Glomerular visceral epithelial cell (primary cell): Measurements from ENCODE around the gene GRAP.
"Not testable (repeated sequence)": the region's sequence is repeated elsewhere in the genome, so short reads cannot be mapped to it uniquely, and the experiment has no call there.

Experiments
- DNase-seq: peaks from one replicate; pipeline ENCODE4 v3.0.0-alpha.2; 2016; ENCODE audit errors: extremely low spot score

Gene GRAP

GRCh38 chr17:19042369-19042768 lies 4.4 kb downstream of the GRAP start:
- DNase-seq: not testable (repeated sequence)

- not testable (repeated sequence) for DNase-seq
Observed at GRCh38 chr17:19041871-19042270, 4.9 kb downstream of the GRAP start.

GRCh38 chr17:19040350-19040749 lies 6.4 kb downstream of the GRAP start:
- DNase-seq: not testable (repeated sequence)

GRCh38 chr17:19038730-19039129 lies 8.0 kb downstream of the GRAP start:
- DNase-seq: not testable (repeated sequence)

- not testable (repeated sequence) for DNase-seq
Observed at GRCh38 chr17:19038007-19038406, 8.8 kb downstream of the GRAP start.

- not testable (repeated sequence) for DNase-seq
Observed at GRCh38 chr17:19037547-19037946, 9.2 kb downstream of the GRAP start.

GRCh38 chr17:19036186-19036585 lies 10.6 kb downstream of the GRAP start:
- DNase-seq: not testable (repeated sequence)

- DNase-seq: not testable (repeated sequence)
Observed at GRCh38 chr17:19032377-19032988, 14.3 kb downstream of the GRAP start.

- not testable (repeated sequence) for DNase-seq
Observed at GRCh38 chr17:19031729-19032128, 15.0 kb downstream of the GRAP start.

GRCh38 chr17:19030771-19031449 lies 15.8 kb downstream of the GRAP start:
- DNase-seq: not testable (repeated sequence)

GRCh38 chr17:19029740-19030139 lies 17.0 kb downstream of the GRAP start:
- not testable (repeated sequence) for DNase-seq

- not testable (repeated sequence) for DNase-seq
Observed at GRCh38 chr17:19028671-19029070, 18.1 kb downstream of the GRAP start.

- DNase-seq: no peak
Observed at GRCh38 chr17:19024101-19025078, 22.4 kb downstream of the GRAP start.

GRCh38 chr17:19023209-19023999 lies 23.4 kb downstream of the GRAP start:
- DNase-seq: no peak

GRCh38 chr17:19022747-19023146 lies 24.0 kb downstream of the GRAP start:
- DNase-seq: no peak

GRCh38 chr17:19022128-19022527 lies 24.6 kb downstream of the GRAP start:
- no peak for DNase-seq

- DNase-seq: no peak
Observed at GRCh38 chr17:19021622-19022083, 25.1 kb downstream of the GRAP start.

- not testable (repeated sequence) for DNase-seq
Observed at GRCh38 chr17:19021011-19021621, 25.6 kb downstream of the GRAP start.

- DNase-seq: no peak
Observed at GRCh38 chr17:19020016-19020415, 26.7 kb downstream of the GRAP start.

- DNase-seq: no peak
Observed at GRCh38 chr17:19019041-19019941, 27.5 kb downstream of the GRAP start.
